ENCODE data around the gene CC2D2B. TPM values are rescaled to one million over a fixed set of nuclear protein-coding genes. Genes with fewer than 3 reads are reported as not detected.

The CC2D2B gene
- total RNA-seq, 1 experiment from 2014 or later = 0.20 TPM

- no peak overlapping the region for H3K27ac Mint-ChIP-seq
- TF ChIP-seq ZBTB21 (CRISPR knock-in tag; IDR thresholded peaks at IDR 0.05; ENCODE audit: borderline replicate concordance) (no peak), NR1H2 (CRISPR knock-in tag; IDR thresholded peaks at IDR 0.05) (no peak), ZNF671 (CRISPR knock-in tag; IDR thresholded peaks at IDR 0.05) (no peak), JAZF1 (CRISPR knock-in tag; IDR thresholded peaks at IDR 0.05) (no peak), NFYB (CRISPR knock-in tag; conservative IDR thresholded peaks at IDR 0.05; ENCODE audit: low read depth) (no peak), USF1 (CRISPR knock-in tag; IDR thresholded peaks at IDR 0.05) (peak; percentile 0; the same call in 1 of the 2 replicates)
- CTCF ChIA-PET = interaction anchor here (0.9 to 1.5 kb wide), 3 partner anchors 213 to 532 kb away, joined by 3 to 17 read pairs (median 3); partner anchors contain the start of genes SORBS1 and TCTN3
Measured at GRCh38 chr10:95906677-95907455, 909 bp upstream of the CC2D2B start.

GRCh38 chr10:95908450-95908849 lies 675 bp downstream of the CC2D2B start:
- POLR2A ChIA-PET = interaction anchor here (1.0 kb wide), 1 partner anchor 152 kb away, joined by 4 read pairs; the partner anchor contains the start of gene ENTPD1
- H3K27ac Mint-ChIP-seq = no peak overlapping the region
- no peak for ATAC-seq
- TF ChIP-seq E2F4 (CRISPR knock-in tag; IDR thresholded peaks at IDR 0.05; ENCODE audit: borderline replicate concordance, low read depth) = no peak
- no peak for TF ChIP-seq ZNF532 (CRISPR knock-in tag; IDR thresholded peaks at IDR 0.05; ENCODE audit: borderline replicate concordance)
- TF ChIP-seq RELA (CRISPR knock-in tag; IDR thresholded peaks at IDR 0.05; ENCODE audit: borderline replicate concordance) = no peak
- TF ChIP-seq NR1H2 (CRISPR knock-in tag; IDR thresholded peaks at IDR 0.05) = no peak
- TF ChIP-seq ARID4B (CRISPR knock-in tag; IDR thresholded peaks at IDR 0.05; ENCODE audit: borderline replicate concordance) = no peak
- no peak for TF ChIP-seq ZNF121 (CRISPR knock-in tag; IDR thresholded peaks at IDR 0.05)
- no peak for TF ChIP-seq NR3C1 (CRISPR knock-in tag; conservative IDR thresholded peaks at IDR 0.05; ENCODE audit: low read depth)
- TF ChIP-seq, protein P1, sequence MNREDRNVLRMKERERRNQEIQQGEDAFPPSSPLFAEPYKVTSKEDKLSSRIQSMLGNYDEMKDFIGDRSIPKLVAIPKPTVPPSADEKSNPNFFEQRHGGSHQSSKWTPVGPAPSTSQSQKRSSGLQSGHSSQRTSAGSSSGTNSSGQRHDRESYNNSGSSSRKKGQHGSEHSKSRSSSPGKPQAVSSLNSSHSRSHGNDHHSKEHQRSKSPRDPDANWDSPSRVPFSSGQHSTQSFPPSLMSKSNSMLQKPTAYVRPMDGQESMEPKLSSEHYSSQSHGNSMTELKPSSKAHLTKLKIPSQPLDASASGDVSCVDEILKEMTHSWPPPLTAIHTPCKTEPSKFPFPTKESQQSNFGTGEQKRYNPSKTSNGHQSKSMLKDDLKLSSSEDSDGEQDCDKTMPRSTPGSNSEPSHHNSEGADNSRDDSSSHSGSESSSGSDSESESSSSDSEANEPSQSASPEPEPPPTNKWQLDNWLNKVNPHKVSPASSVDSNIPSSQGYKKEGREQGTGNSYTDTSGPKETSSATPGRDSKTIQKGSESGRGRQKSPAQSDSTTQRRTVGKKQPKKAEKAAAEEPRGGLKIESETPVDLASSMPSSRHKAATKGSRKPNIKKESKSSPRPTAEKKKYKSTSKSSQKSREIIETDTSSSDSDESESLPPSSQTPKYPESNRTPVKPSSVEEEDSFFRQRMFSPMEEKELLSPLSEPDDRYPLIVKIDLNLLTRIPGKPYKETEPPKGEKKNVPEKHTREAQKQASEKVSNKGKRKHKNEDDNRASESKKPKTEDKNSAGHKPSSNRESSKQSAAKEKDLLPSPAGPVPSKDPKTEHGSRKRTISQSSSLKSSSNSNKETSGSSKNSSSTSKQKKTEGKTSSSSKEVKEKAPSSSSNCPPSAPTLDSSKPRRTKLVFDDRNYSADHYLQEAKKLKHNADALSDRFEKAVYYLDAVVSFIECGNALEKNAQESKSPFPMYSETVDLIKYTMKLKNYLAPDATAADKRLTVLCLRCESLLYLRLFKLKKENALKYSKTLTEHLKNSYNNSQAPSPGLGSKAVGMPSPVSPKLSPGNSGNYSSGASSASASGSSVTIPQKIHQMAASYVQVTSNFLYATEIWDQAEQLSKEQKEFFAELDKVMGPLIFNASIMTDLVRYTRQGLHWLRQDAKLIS (CRISPR knock-in tag; IDR thresholded peaks at IDR 0.05; ENCODE audit: borderline replicate concordance) = no peak
- TF ChIP-seq, protein P2, sequence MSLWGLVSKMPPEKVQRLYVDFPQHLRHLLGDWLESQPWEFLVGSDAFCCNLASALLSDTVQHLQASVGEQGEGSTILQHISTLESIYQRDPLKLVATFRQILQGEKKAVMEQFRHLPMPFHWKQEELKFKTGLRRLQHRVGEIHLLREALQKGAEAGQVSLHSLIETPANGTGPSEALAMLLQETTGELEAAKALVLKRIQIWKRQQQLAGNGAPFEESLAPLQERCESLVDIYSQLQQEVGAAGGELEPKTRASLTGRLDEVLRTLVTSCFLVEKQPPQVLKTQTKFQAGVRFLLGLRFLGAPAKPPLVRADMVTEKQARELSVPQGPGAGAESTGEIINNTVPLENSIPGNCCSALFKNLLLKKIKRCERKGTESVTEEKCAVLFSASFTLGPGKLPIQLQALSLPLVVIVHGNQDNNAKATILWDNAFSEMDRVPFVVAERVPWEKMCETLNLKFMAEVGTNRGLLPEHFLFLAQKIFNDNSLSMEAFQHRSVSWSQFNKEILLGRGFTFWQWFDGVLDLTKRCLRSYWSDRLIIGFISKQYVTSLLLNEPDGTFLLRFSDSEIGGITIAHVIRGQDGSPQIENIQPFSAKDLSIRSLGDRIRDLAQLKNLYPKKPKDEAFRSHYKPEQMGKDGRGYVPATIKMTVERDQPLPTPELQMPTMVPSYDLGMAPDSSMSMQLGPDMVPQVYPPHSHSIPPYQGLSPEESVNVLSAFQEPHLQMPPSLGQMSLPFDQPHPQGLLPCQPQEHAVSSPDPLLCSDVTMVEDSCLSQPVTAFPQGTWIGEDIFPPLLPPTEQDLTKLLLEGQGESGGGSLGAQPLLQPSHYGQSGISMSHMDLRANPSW (CRISPR knock-in tag; conservative IDR thresholded peaks at IDR 0.05; ENCODE audit: low read depth) = no peak

More at GRCh38 chr10:95906677-95907455, 909 bp upstream of the CC2D2B start:
- Mint-ChIP-seq H3K9me3 (no peaks in the 10 kb centered on the region), H3K36me3 (peaks cover 6% of the 10 kb centered on the region), H3K4me1 (peaks cover 8% of the 10 kb centered on the region), H3K4me3 (peak overlapping the region; percentile 88), H3K27me3 (ENCODE audit: low read depth) (no peaks in the 10 kb centered on the region; the same call in 1 of the 2 replicates)
- peak; percentile 9 for ATAC-seq
- POLR2A ChIA-PET = no interaction called here
- DNase-seq (ENCODE audit: low spot score) = peak; percentile 43

More at GRCh38 chr10:95908450-95908849, 675 bp downstream of the CC2D2B start:
- Mint-ChIP-seq H3K36me3 (peaks cover 6% of the 10 kb centered on the region), H3K27me3 (ENCODE audit: low read depth) (peaks cover 3% of the 10 kb centered on the region; the same call in 1 of the 2 replicates), H3K4me3 (peak overlapping the region; percentile 88), H3K9me3 (no peaks in the 10 kb centered on the region), H3K4me1 (peaks cover 8% of the 10 kb centered on the region)
- CTCF ChIA-PET = interaction anchor here (1.2 to 1.5 kb wide), 4 partner anchors 43 to 347 kb away, joined by 3 to 17 read pairs (median 6); partner anchors contain the start of genes SORBS1 and TCTN3
- no peak for DNase-seq (ENCODE audit: low spot score)

Data from WTC11 (cell line).